ENCODE measurements around the gene ARHGAP9. TPM values are rescaled to one million over a fixed set of nuclear protein-coding genes. Genes with fewer than 3 reads are reported as not detected.

ARHGAP9 gene
- total RNA-seq, 1 donor from 2014 or later: 1.1 TPM

- no peak for DNase-seq (ENCODE audit: low read depth)
- peak within 1 kb of the TSS; percentile 68 for H3K4me3 ChIP-seq (ENCODE audit: low read depth, low read length)
- H3K36me3 ChIP-seq (ENCODE audit: control insufficient read depth, insufficient read depth, low read length): peaks cover 2% of the 10 kb centered on the region
- no peaks in the 10 kb centered on the region for H3K27me3 ChIP-seq (ENCODE audit: control insufficient read depth, insufficient read depth, low read length)
- no peak for TF ChIP-seq CTCF (IDR thresholded peaks at IDR 0.05; ENCODE audit: insufficient read depth, low read length, poor library complexity, severe bottlenecking)
These were observed 42.6 kb upstream of the ARHGAP9 start, which contains the start of gene MBD6 for GRCh38 chr12:57522011-57522886. Gene MBD6, plus strand, starts transcription at chr12:57522824. Its CDS starts 1,480 bp downstream, at chr12:57524304.

- H3K27me3 ChIP-seq (ENCODE audit: control insufficient read depth, insufficient read depth, low read length): no peaks in the 10 kb centered on the region
- H3K36me3 ChIP-seq (ENCODE audit: control insufficient read depth, insufficient read depth, low read length): peaks cover 2% of the 10 kb centered on the region
- H3K4me3 ChIP-seq (ENCODE audit: low read depth, low read length): no peak overlapping the region
- peak; percentile 29 for TF ChIP-seq CTCF (IDR thresholded peaks at IDR 0.05; ENCODE audit: insufficient read depth, low read length, poor library complexity, severe bottlenecking)
- DNase-seq (ENCODE audit: low read depth): no peak
These were observed 41.9 kb upstream of the ARHGAP9 start for GRCh38 chr12:57521525-57522010.

- peak within 1 kb of the TSS; percentile 90 for H3K4me3 ChIP-seq (ENCODE audit: low read depth, low read length)
- H3K27me3 ChIP-seq (ENCODE audit: control insufficient read depth, insufficient read depth, low read length): no peaks in the 10 kb centered on the region
- TF ChIP-seq CTCF (IDR thresholded peaks at IDR 0.05; ENCODE audit: insufficient read depth, low read length, poor library complexity, severe bottlenecking): no peak
- peaks cover 2% of the 10 kb centered on the region for H3K36me3 ChIP-seq (ENCODE audit: control insufficient read depth, insufficient read depth, low read length)
- DNase-seq (ENCODE audit: low read depth): peak; percentile 85
These were observed 40.6 kb upstream of the ARHGAP9 start, which contains the start of gene DDIT3 for GRCh38 chr12:57520053-57520818. Gene DDIT3, minus strand, starts transcription at chr12:57520514. Its CDS starts 3,108 bp downstream, at chr12:57517406.

GRCh38 chr12:57519796-57520052 is 40.1 kb upstream of the ARHGAP9 start:
- TF ChIP-seq CTCF (IDR thresholded peaks at IDR 0.05; ENCODE audit: insufficient read depth, low read length, poor library complexity, severe bottlenecking): no peak
- Histone ChIP-seq H3K36me3 (ENCODE audit: control insufficient read depth, insufficient read depth, low read length) (peaks cover 2% of the 10 kb centered on the region), H3K4me3 (ENCODE audit: low read depth, low read length) (peak overlapping the region; percentile 90), H3K27me3 (ENCODE audit: control insufficient read depth, insufficient read depth, low read length) (no peaks in the 10 kb centered on the region)
- DNase-seq (ENCODE audit: low read depth): no peak

- no peak for TF ChIP-seq CTCF (IDR thresholded peaks at IDR 0.05; ENCODE audit: insufficient read depth, low read length, poor library complexity, severe bottlenecking)
- no peak for DNase-seq (ENCODE audit: low read depth)
- Histone ChIP-seq H3K27me3 (ENCODE audit: control insufficient read depth, insufficient read depth, low read length) (no peaks in the 10 kb centered on the region), H3K4me3 (ENCODE audit: low read depth, low read length) (peak overlapping the region; percentile 90), H3K36me3 (ENCODE audit: control insufficient read depth, insufficient read depth, low read length) (peaks cover 2% of the 10 kb centered on the region)
These were observed 39.5 kb upstream of the ARHGAP9 start for GRCh38 chr12:57518920-57519795.

Measured in kidney epithelial cell (primary cell).